HG03135 (cell line): Measurements from ENCODE around the gene LRCH2.

Experiments used
- ATAC-seq: cut with Tn5 transposase; IDR thresholded peaks from one replicate; pipeline ENCODE4 v1.9.1; 2021; ENCODE audit warnings: mild to moderate bottlenecking, moderate library complexity; ENCODE audit not compliant: unreplicated experiment

LRCH2 gene

GRCh38 chrX:115067812-115068211, 166.1 kb downstream of the LRCH2 start:
- no peak for ATAC-seq

DNA sequence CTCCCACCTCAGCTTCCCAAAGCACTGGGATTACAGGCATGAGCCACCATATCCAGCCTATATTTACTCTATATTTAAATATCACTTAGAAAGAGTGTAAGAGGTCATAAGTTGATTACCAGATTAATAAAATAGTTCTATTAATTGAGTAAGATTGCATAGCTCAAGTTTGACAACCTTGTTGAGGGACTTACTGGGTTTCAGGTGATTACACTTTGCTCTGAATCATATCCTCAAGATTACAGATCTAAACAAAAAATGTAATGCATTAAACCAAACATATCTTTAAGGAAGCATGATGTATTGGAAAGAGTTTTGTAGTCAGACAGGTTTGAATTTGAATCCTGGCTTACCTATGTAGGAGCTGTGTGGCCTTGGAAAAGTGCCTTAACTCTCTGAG, 168.6 kb downstream of the LRCH2 start:
- no peak for ATAC-seq
